Heart left ventricle (tissue), 16 donors: Measurements from ENCODE around the gene GTSE1. TPM values are rescaled to one million over a fixed set of nuclear protein-coding genes. Genes with fewer than 3 reads are reported as not detected.

ENCODE experiments used
- ATAC-seq, 4 donors: fragments of 200-7000 bp; cut with Tn5 transposase; one replicate each; pipeline ENCODE4 v1.9.1; 2020 to 2022; ENCODE audit warnings: moderate library complexity in 4 of 4, mild to moderate bottlenecking in 3 of 4, moderate number of reproducible peaks in 1 of 4
- DNase-seq, 5 donors: peaks; one replicate each; pipeline ENCODE4 v3.0.0-alpha.2; 2020
- H3K27ac ChIP-seq, 12 donors: fragments of 200-600 bp; sonication (generic) in 4 of 12; one replicate each; pipeline versions ENCODE4 v1.5.0 to v1.8.0; 2016 to 2022; ENCODE audit warnings: mild to moderate bottlenecking in 2 of 12
- H3K27me3 ChIP-seq, 9 donors: fragments of 200-600 bp; sonication (generic) in 2 of 9; one replicate each; pipeline versions ENCODE4 v1.5.1 to v1.8.0; 2016 to 2022; ENCODE audit warnings: mild to moderate bottlenecking in 3 of 9
- H3K36me3 ChIP-seq, 9 donors: fragments of 200-600 bp; sonication (generic) in 2 of 9; one replicate each; pipeline versions ENCODE4 v1.5.0 to v1.8.0; 2018 to 2022; ENCODE audit warnings: mild to moderate bottlenecking in 2 of 9
- H3K4me1 ChIP-seq, 12 donors: fragments of 200-600 bp; sonication (generic) in 4 of 12; one replicate each; pipeline versions ENCODE4 v1.5.0 to v1.8.0; 2016 to 2022; ENCODE audit warnings: mild to moderate bottlenecking in 3 of 12
- H3K4me3 ChIP-seq, 12 donors: fragments of 200-600 bp; sonication (generic) in 4 of 12; one replicate each; pipeline versions ENCODE4 v1.5.0 to v1.8.0; 2017 to 2022; ENCODE audit warnings: mild to moderate bottlenecking in 9 of 12, moderate library complexity in 4 of 12
- H3K9me3 ChIP-seq, 12 donors: fragments of 200-600 bp; sonication (generic) in 4 of 12; one replicate each; pipeline versions ENCODE4 v1.5.0 to v1.8.0; 2016 to 2022; ENCODE audit warnings: mild to moderate bottlenecking in 1 of 12
- POLR2A ChIP-seq, 2 donors: fragments of 450-650 bp; IDR thresholded peaks; one replicate each; pipeline ENCODE4 v1.6.1; 2017; ENCODE audit warnings: antibody characterized with exemption in 2 of 2, mild to moderate bottlenecking in 2 of 2, moderate library complexity in 2 of 2
- WGBS, 4 donors: extraction: QIAGEN DNeasy Blood & Tissue Kit in 2 of 4; methylation state at CpG; one replicate each; pipeline versions ENCODE4 v1.1.5 to v1.1.7; 2013 to 2018; 5-methylcytosine and 5-hydroxymethylcytosine counted together
- intact Hi-C, 10 donors: fragments of 100-400 bp; cut with DNase I; formaldehyde crosslinking; loops; one replicate each; pipeline versions ENCODE4 v1.11.1 to v1.14.2; 2022
- polyA plus RNA-seq, 2 donors: library from polyadenylated mRNA; stranded (reverse); fragments of 200-250 nt; gene quantifications; one replicate each; pipeline ENCODE4 v1.2.3, GENCODE V29; 2013
- total RNA-seq, 9 donors: library from RNA; depleted of rRNA in 2 of 9; stranded (reverse); fragments of >200 nt in 2 of 9; fragmentation: NEBNext Ultra II Directional in 3 of 9; extraction: Animal tissue kit (Norgen Biotek cat#: 25700) in 3 of 9; gene quantifications; one replicate each; pipeline versions ENCODE4 v1.1.0 to v1.2.4, GENCODE V29; 2016 to 2023
- TF ChIP-seq, protein P1 (sequence below), 12 donors: fragments of 200-600 bp; sonication (generic) in 4 of 12; IDR thresholded peaks; one replicate each; pipeline versions ENCODE4 v1.5.0 to v1.8.0; 2018 to 2022; ENCODE audit warnings: antibody characterized with exemption in 12 of 12, mild to moderate bottlenecking in 5 of 12
- donor health status: ischemic (EF 13 %, LVEDD 7.1; RV severe dilation, severe dysfunction).
- donor health status: healthy with polysubstance abuse.
- donor health status: DM: no; HTN: yes; CAD: no.
- donor health status: DM: no; HTN: no; CAD: no.
- donor health status: ischemic (EF 25% LVEDD 6.9; RV normal size, moderate dysfunction).
- donor health status: ischemic (EF 25% LVEDD 5.7; RV mildly dilated, moderate dysfunction).
- donor health status: healthy.
- donor health status: DM: yes; HTN: yes; CAD: no.
- donor health status: ischemic (EF 35%, LVEDD 5.7; RV mildly dilated, moderate dysfunction).
- donor health status: nonischemic (EF 11% LVEDD 7.7; RV severe dilation, severe dysfunction).
- donor health status: DM: yes; HTN: yes; CAD: no.
- donor health status: PGD.
- donor health status: ischemic (EF 29% LVEDD 5.4; RV normal size, mild dysfunction).
- donor health status: nonischemic (EF 23%, LVEDD 6.1; RV moderate dilation, normal function).

Gene GTSE1
- total and polyA plus RNA-seq, 11 donors: 0.19 to 6.9 (median 0.59) TPM; not detected in 1

DNA sequence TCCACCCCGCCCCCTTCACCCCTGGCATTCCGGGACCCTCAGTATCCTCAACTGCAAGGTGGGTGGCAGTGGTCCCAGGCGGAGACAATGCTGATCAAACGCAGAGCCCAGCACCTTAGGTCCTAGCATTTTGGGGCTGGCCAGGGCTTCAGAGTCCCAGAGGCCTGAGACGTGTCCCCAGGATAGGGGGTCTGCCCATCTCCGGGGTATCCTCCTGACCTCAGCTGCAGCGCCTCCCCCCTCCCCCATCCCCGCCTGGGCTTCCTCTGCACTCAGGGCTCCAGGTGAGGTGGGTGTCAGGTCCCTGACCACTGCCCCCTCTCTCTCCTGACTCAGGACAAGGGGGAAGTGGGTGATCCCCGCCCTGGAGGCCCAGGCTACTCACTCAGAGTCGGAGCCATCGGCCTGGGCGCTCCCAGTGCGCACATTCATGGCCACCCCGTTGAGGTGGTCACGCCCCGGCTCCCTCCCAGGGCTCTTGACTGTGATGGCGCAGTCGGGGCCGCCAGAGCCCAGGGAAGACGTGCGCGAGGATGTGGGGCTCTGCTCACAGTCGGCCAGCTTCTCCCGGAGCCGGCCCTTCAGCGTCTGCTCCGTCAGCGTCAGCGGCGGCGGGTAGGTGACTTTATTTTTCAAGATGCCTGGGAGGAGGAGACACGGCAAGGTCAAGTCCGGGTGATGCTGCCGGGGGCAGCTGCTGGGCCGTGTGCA, 67.1 kb downstream of the GTSE1 start:
- no peak overlapping the region for H3K27ac ChIP-seq
- H3K4me3 ChIP-seq: no peak overlapping the region
- TF ChIP-seq POLR2A (IDR thresholded peaks at IDR 0.05): no peak
- peak in 2 of 5 donors; percentile 23 to 49 for DNase-seq
- intact Hi-C loops: loop anchor here in 1 of 10 donors (5.0 kb wide), 1 partner anchor 314 kb away; no protein-coding TSS in a partner anchor
- H3K36me3 ChIP-seq: peaks cover 0 to under 1% (median 0%) of the 10 kb centered on the region in 9 donors
- ATAC-seq: no peak
- H3K27me3 ChIP-seq: peaks cover 0 to 11% (median 0%) of the 10 kb centered on the region in 9 donors
- H3K9me3 ChIP-seq: peaks cover 0 to 12% (median 0%) of the 10 kb centered on the region in 12 donors
- no peaks in the 10 kb centered on the region for H3K4me1 ChIP-seq
- 84 to 90% (median 87%) methylated on average over 28 to 35 of the region's 35 CpGs for WGBS, 4 donors

DNA sequence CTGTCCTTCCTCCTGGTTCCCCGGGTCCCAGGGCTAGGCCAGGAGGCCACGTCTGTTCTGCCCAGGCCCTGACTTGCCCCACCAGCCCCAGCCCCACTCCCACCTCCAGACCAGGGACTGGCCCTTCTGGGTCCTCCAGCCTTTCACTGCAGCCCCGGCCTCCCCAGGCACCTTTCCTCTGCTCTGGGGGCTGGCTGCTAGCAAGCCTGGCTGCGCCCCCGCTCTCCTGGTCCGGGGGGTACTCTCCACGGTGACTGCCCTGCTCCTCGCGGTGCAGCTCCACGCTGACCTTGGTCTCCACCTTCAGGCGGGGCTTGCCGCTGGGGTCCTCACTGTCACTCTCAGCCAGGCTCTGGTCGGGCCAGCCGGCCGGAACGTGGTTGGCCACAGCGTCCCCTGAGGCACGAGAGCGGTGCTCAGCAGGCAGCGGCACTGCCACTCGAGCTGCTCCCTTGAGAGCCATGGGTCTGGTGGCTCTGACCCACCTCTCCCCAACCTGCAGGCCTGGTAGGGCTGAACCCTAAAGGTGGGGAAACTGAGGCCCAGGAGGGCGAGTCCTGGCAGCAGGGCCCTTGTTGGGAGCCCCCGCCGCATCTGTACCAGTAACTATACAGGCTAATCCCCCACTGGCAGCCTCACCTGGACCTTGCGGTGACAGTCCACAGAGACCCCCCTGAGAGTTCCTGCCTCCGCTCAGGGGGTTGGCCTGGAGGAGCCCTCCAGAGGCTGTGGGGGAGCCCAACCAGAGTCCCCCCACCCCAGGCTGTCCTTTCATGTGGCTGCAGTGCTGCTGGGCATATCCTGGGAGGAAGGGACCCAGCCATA, 67.9 kb downstream of the GTSE1 start:
- 68 to 78% (median 73%) methylated on average over 11 to 26 of the region's 26 CpGs for WGBS, 4 donors
- ATAC-seq: no peak
- Histone ChIP-seq H3K9me3 (peaks cover 0 to 12% (median 0%) of the 10 kb centered on the region in 12 donors), H3K36me3 (no peaks in the 10 kb centered on the region), H3K27me3 (peaks cover 0 to 11% (median 0%) of the 10 kb centered on the region in 9 donors), H3K27ac (no peak overlapping the region), H3K4me1 (no peaks in the 10 kb centered on the region), H3K4me3 (no peak overlapping the region)
- no peak for TF ChIP-seq POLR2A (IDR thresholded peaks at IDR 0.05)
- TF ChIP-seq, protein P1, sequence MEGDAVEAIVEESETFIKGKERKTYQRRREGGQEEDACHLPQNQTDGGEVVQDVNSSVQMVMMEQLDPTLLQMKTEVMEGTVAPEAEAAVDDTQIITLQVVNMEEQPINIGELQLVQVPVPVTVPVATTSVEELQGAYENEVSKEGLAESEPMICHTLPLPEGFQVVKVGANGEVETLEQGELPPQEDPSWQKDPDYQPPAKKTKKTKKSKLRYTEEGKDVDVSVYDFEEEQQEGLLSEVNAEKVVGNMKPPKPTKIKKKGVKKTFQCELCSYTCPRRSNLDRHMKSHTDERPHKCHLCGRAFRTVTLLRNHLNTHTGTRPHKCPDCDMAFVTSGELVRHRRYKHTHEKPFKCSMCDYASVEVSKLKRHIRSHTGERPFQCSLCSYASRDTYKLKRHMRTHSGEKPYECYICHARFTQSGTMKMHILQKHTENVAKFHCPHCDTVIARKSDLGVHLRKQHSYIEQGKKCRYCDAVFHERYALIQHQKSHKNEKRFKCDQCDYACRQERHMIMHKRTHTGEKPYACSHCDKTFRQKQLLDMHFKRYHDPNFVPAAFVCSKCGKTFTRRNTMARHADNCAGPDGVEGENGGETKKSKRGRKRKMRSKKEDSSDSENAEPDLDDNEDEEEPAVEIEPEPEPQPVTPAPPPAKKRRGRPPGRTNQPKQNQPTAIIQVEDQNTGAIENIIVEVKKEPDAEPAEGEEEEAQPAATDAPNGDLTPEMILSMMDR (IDR thresholded peaks at IDR 0.05): no peak
- peak in 2 of 5 donors; percentile 14 to 55 for DNase-seq
- intact Hi-C loops: loop anchor here in 2 of 10 donors (5.0 kb wide), 2 partner anchors 178 to 313 kb away; no protein-coding TSS in a partner anchor

- peaks cover 0 to 11% (median 0%) of the 10 kb centered on the region in 9 donors for H3K27me3 ChIP-seq
- no peak overlapping the region for H3K27ac ChIP-seq
- WGBS, 4 donors: 84 to 91% (median 85%) methylated on average over 14 to 22 of the region's 22 CpGs
- intact Hi-C loops: loop anchor here in 1 of 10 donors (5.0 kb wide), 1 partner anchor 177 kb away; no protein-coding TSS in a partner anchor
- H3K4me1 ChIP-seq: no peaks in the 10 kb centered on the region
- no peaks in the 10 kb centered on the region for H3K36me3 ChIP-seq
- peaks cover 0 to 7% (median 0%) of the 10 kb centered on the region in 12 donors for H3K9me3 ChIP-seq
- TF ChIP-seq, protein P1 (IDR thresholded peaks at IDR 0.05): no peak
- TF ChIP-seq POLR2A (IDR thresholded peaks at IDR 0.05): no peak
- no peak for ATAC-seq
- H3K4me3 ChIP-seq: no peak overlapping the region
- DNase-seq: peak in 2 of 5 donors; percentile 19 to 48
Observed at GRCh38 chr22:46365166-46365624, 68.5 kb downstream of the GTSE1 start.

GRCh38 chr22:46366327-46366731, 69.7 kb downstream of the GTSE1 start:
- peak in 1 of 5 donors; percentile 49 for DNase-seq
- no peak for TF ChIP-seq POLR2A (IDR thresholded peaks at IDR 0.05)
- TF ChIP-seq, protein P1 (IDR thresholded peaks at IDR 0.05): no peak
- Histone ChIP-seq H3K4me1 (no peaks in the 10 kb centered on the region), H3K27me3 (peaks cover 0 to 11% (median 0%) of the 10 kb centered on the region in 9 donors), H3K4me3 (no peak overlapping the region), H3K27ac (no peak overlapping the region), H3K36me3 (no peaks in the 10 kb centered on the region), H3K9me3 (no peaks in the 10 kb centered on the region)
- ATAC-seq: no peak
- 77 to 88% (median 84%) methylated on average over 16 to 19 of the region's 19 CpGs for WGBS, 4 donors
- intact Hi-C loops: loop anchor here in 3 of 10 donors (2.0 to 5.0 kb wide), 3 partner anchors 174 to 176 kb away; no protein-coding TSS in a partner anchor
